ENCODE measurements around the gene NT5DC2.

Gene NT5DC2

GRCh38 chr3:52506266-52506966, 27.2 kb downstream of the NT5DC2 start:
- no peak for DNase-seq

- DNase-seq = no peak
Observed at GRCh38 chr3:52504977-52505376, 28.7 kb downstream of the NT5DC2 start.

GRCh38 chr3:52503788-52504424, 29.8 kb downstream of the NT5DC2 start:
- peak; percentile 62 for DNase-seq

GRCh38 chr3:52502808-52503350, 30.8 kb downstream of the NT5DC2 start:
- DNase-seq = no peak

- no peak for DNase-seq
Observed at GRCh38 chr3:52502001-52502400, 31.7 kb downstream of the NT5DC2 start.

GRCh38 chr3:52501046-52501445, 32.6 kb downstream of the NT5DC2 start:
- no peak for DNase-seq

GRCh38 chr3:52498137-52499054, 35.3 kb downstream of the NT5DC2 start:
- no peak for DNase-seq

- peak; percentile 55 for DNase-seq
Observed at GRCh38 chr3:52495777-52496602, 37.7 kb downstream of the NT5DC2 start.

- DNase-seq = no peak
Observed at GRCh38 chr3:52494886-52495495, 38.7 kb downstream of the NT5DC2 start, which contains the start of gene STAB1. Gene STAB1 (plus strand): TSS chr3:52495338. CDS start chr3:52495414, 76 bp downstream.

- DNase-seq = peak; percentile 48
Observed at GRCh38 chr3:52494445-52494844, 39.2 kb downstream of the NT5DC2 start.

GRCh38 chr3:52493232-52494017, 40.2 kb downstream of the NT5DC2 start:
- DNase-seq = no peak

GRCh38 chr3:52492059-52492458, 41.6 kb downstream of the NT5DC2 start:
- DNase-seq = no peak

- DNase-seq = no peak
Observed at GRCh38 chr3:52490939-52491526, 42.6 kb downstream of the NT5DC2 start.

GRCh38 chr3:52490035-52490938, 43.4 kb downstream of the NT5DC2 start:
- no peak for DNase-seq

GRCh38 chr3:52489453-52489852, 44.2 kb downstream of the NT5DC2 start:
- no peak for DNase-seq

GRCh38 chr3:52488746-52489145, 44.9 kb downstream of the NT5DC2 start:
- no peak for DNase-seq

- DNase-seq = no peak
Observed at GRCh38 chr3:52487788-52488691, 45.6 kb downstream of the NT5DC2 start.

GRCh38 chr3:52487050-52487787, 46.4 kb downstream of the NT5DC2 start:
- DNase-seq = no peak
